Measurements from ENCODE around the gene CENPVL3.
"Not testable (repeated sequence)": the region's sequence is repeated elsewhere in the genome, so short reads cannot be mapped to it uniquely, and the experiment has no call there.

DNA sequence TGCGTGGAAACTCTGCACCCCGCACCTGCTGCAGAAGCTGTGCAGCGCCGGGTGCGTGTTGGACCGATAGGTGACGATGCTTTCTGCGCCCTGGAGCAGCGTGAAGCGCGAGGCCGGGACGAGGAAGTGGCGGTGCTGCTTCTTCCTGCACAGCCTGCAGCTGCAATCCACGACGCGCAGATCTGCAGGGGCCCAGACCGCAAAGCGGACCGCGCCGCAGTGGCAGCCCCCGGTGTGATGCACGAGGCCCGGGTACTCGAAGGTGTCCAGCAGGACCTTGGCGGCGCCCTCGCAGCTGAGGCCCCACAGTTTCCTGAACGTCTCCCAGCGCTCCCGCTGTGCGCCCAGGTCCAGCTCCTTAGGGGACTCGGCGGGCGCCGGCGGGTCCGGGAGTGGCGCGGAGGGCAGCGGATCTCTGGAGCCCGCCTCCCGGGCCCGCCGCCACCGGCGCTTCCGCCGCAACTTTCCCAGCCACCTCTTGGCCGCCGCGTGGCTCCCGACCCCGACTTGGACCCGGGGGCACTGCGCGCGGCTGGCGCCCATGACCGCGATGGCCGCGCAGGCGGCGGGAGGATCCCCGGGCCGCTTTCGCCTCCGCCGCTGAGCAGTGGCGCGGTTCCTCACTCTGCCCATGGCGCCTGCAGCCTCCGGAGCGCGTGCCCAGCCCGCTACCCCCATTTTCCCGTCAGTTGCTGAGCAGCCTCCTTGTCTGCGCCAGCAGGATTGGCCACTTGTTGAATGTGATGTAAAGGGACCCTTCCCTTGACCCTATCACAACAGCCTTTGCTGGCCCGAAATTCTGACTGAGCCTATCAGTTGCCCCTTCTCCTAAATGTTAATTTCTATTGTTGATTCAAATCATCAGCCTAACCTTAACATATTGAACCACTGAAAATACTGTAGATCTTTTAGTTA is at the start of gene CENPVL3:
- TF ChIP-seq, protein P1, sequence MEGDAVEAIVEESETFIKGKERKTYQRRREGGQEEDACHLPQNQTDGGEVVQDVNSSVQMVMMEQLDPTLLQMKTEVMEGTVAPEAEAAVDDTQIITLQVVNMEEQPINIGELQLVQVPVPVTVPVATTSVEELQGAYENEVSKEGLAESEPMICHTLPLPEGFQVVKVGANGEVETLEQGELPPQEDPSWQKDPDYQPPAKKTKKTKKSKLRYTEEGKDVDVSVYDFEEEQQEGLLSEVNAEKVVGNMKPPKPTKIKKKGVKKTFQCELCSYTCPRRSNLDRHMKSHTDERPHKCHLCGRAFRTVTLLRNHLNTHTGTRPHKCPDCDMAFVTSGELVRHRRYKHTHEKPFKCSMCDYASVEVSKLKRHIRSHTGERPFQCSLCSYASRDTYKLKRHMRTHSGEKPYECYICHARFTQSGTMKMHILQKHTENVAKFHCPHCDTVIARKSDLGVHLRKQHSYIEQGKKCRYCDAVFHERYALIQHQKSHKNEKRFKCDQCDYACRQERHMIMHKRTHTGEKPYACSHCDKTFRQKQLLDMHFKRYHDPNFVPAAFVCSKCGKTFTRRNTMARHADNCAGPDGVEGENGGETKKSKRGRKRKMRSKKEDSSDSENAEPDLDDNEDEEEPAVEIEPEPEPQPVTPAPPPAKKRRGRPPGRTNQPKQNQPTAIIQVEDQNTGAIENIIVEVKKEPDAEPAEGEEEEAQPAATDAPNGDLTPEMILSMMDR (IDR thresholded peaks at IDR 0.05; ENCODE audit: insufficient read depth, low read length, poor library complexity, severe bottlenecking): not testable (repeated sequence)
- not testable (repeated sequence) for TF ChIP-seq EZH2phosphoT487 (conservative IDR thresholded peaks at IDR 0.05; ENCODE audit: low read length)
